GM10248 (cell line): ENCODE data around the gene OR7D2.

Experiments used
- CTCF ChIA-PET: fragments of 300-600 bp; sonication (Branson Sonifier 250); formaldehyde crosslinking; extraction: SDS; loops from one replicate; lab custom pipeline; 2021; ENCODE audit warnings: antibody characterized with exemption; lab: Yijun Ruan, JAX
- POLR2A ChIA-PET: fragments of 350-650 bp; sonication (Branson Sonifier 250); formaldehyde crosslinking; extraction: SDS; loops from one replicate; lab custom pipeline; 2020; ENCODE audit warnings: antibody characterized with exemption; lab: Yijun Ruan, JAX
- DNase-seq: peaks from one replicate; pipeline ENCODE4 v3.0.0; 2012; ENCODE audit errors: extremely low spot score
- CTCF ChIP-seq: IDR thresholded peaks from 2 replicates; pipeline ENCODE4 v1.5.1; 2012; ENCODE audit warnings: mild to moderate bottlenecking, low read depth; ENCODE audit errors: extremely low read depth, missing control alignments, control extremely low read depth

OR7D2 gene

GRCh38 chr19:9178901-9179300, at the start of gene OR7D2:
Gene OR7D2, plus strand, starts transcription at chr19:9178979. Its CDS starts 6,803 bp downstream, at chr19:9185782.
- CTCF ChIA-PET: interaction anchor here (1.5 kb wide), 1 partner anchor 16 kb away, joined by 4 read pairs; no protein-coding TSS in a partner anchor
- TF ChIP-seq CTCF: no peak
- POLR2A ChIA-PET: no interaction called here
- no peak for DNase-seq

- no peak for TF ChIP-seq CTCF
- no peak for DNase-seq
- CTCF ChIA-PET: no interaction called here
- POLR2A ChIA-PET: interaction anchor here (0.6 kb wide), 1 partner anchor 453 kb away, joined by 3 read pairs; no protein-coding TSS in a partner anchor
These were observed 47.8 kb upstream of the OR7D2 start for GRCh38 chr19:9130965-9131364.

- POLR2A ChIA-PET: interaction anchor here (0.5 to 0.7 kb wide), 2 partner anchors 680 to 695 kb away, joined by 6 to 8 read pairs; partner anchors contain the start of gene UBL5
- TF ChIP-seq CTCF: no peak
These were observed 46.4 kb upstream of the OR7D2 start for GRCh38 chr19:9132422-9132821.

DNA sequence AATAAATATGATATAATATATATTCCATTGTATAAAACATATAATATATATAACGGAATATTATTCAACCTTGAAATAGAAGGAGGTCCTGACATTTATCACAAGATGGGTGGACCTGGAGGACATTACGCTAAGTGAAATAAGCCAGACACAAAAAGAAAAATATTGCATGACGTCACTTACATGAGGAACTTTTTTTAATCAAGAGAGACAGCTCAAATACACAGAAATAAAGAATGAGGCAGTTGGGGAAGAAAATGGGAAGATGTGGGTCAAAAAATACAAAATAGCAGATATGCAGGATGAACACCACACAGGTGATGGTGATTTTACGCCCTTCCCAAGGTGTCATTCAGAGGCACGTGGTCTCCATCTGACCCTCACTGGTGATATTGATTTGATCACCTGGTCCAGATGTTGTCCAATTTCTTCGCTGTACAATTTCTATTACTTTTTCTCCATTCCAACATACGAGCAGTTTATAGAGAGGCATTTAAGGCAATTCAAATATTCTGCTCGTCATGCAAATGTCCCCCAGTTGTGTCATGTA, 39.1 kb upstream of the OR7D2 start:
- no peak for DNase-seq
- no peak for TF ChIP-seq CTCF
- POLR2A ChIA-PET: no interaction called here
- CTCF ChIA-PET: no interaction called here

More at GRCh38 chr19:9132422-9132821, 46.4 kb upstream of the OR7D2 start:
- CTCF ChIA-PET: interaction anchor here (1.2 kb wide), 1 partner anchor 665 kb away, joined by 3 read pairs; no protein-coding TSS in a partner anchor
- no peak for DNase-seq

DNA sequence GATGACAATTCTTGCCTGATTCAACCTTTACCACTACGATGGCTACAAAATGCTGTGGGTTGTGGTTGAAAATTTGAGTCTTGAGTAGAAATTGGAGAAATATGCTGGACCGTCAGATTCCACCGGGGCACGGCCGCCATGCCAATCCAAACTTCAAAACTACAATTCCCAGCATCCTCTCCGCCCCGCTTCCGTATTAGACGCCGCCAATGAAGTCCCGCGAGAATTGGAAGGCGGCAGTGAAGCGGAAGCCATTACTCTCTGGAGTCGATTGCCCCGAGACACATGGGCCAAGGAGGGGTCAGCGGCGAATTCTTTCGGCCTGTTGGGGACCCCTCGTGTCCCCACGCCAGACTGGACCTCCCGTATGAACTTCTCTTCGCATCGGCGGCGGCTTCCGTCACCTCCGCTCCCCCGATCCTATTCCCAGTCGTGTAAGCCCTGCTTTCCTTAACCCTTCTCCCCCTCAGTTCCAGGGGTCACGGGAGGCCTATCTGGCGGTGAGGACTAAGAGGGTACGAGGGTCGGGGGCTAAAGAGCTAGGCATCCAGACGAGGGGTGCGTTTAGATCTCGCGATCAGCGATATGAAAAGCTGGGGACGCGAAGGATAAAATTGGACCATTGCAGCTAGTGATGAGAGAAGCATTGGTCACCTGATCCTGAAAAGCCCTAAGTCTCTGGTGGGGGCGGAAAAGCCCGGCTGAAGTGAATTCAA, 38.5 kb upstream of the OR7D2 start, which contains the start of gene ZNF317:
Gene ZNF317, plus strand, starts transcription at position 239 of the 716 bp plus-strand sequence. CDS start 15,620 bp downstream, outside the sequence.
- ChIA-PET POLR2A (interaction anchor here (0.6 kb wide), 1 partner anchor 627 kb away, joined by 3 read pairs; no protein-coding TSS in a partner anchor), CTCF (no interaction called here)
- no peak for TF ChIP-seq CTCF
- peak; percentile 90 for DNase-seq

- no peak for DNase-seq
- POLR2A ChIA-PET: no interaction called here
- TF ChIP-seq CTCF: no peak
- CTCF ChIA-PET: no interaction called here
These were observed 33.9 kb upstream of the OR7D2 start for GRCh38 chr19:9144920-9145319.
